ENCODE measurements around the gene ARID2. TPM values are rescaled to one million over a fixed set of nuclear protein-coding genes. Genes with fewer than 3 reads are reported as not detected.

ARID2 gene
- total RNA-seq, 1 experiment from 2014 or later = 12.8 TPM

DNA sequence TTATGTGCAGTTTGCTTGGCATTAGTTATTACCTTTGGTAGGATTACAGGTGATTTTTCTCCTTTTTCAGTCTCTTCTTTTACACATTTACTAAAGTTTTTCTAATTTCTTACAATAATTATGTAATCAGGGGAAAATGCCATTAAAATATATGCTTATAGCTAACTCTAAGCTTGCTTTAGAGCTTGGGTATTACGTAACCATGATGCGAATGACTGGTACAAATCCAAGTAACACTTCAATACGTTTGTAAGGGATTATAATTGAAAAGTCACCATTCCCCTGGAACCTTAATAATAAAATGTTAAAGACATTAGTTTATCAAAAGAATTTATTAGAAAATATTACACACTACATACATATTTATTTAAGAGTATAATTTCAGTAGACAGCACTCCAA lies 189.3 kb downstream of the ARID2 start:
- DNase-seq (ENCODE audit: low read depth) = no peak

DNA sequence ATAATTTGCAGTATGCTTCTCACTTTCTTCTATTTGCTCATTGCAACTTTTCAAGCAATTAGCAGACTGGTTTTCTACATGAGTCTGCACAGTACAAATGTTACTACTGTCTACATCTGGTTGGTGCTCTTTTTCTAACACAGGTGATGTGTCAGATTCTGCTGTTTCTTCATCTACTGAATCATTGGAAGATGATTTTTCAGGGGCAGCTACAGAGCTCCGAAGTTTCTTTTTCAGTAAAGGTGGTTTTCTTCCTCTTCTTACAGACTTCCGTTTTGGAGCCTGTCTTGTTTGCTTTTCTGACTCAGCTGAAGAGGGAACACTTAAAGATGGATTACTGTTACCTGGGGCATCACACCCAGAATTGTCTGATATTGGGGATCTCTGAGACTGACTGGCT lies 198.8 kb downstream of the ARID2 start:
- peak; percentile 23 for DNase-seq (ENCODE audit: low read depth)

DNA sequence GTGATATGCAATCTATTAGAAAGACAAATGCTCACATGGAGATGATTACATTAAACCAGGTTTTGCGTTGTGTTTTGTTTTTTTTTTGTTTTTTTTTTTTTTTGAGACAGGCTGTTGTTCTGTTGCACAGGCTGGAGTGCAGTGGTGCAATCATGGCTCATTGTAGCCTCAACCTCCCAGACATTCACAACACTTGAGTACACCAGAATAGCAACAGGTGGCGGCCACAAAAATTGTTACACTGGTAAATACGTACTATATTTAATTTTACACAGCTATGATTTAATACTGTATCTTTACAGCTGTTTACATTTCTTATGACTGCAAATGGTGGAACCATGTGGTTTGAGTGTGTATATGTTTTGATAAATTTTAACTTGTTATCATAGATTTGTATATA lies 200.9 kb downstream of the ARID2 start:
- DNase-seq (ENCODE audit: low read depth) = no peak

GRCh38 chr12:45933504-45933903 lies 204.0 kb downstream of the ARID2 start:
- no peak for DNase-seq (ENCODE audit: low read depth)

DNA sequence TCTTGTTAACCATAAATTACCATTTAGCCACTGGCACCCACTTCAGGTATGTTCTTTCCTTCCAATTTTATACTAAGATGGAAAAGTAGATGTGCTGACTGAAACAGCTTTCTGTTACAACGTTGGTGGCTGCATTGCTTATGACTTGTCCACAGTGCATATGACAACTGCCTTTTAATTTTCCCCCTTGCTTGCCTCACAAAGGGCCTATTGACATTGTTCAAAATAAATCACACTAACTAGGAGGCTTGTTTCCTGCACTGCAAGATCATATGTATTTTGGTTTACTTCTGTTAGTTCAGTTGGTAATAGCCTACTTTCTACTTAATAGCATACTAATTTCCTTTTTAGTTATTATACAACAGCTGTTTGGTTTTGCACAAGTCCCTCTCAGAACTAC lies 205.4 kb downstream of the ARID2 start:
- DNase-seq (ENCODE audit: low read depth) = no peak

DNA sequence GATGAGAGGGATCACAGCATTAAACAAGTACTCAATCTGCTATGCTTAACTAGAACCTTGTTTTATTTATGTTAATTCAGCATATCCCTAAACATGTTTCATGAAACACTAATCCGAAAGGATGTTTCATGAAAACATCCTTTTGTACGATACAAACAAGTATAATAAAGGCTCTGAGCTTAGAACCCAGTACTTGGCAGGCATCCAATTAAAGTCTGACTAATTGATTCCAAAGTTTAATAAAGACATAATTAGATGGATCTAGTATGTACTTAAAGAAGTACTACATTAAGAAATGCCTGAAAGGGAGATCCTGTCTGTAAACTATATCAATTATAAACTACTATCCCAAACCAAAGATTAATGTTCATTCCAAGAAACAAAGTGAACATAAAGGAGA lies 209.1 kb downstream of the ARID2 start:
- DNase-seq (ENCODE audit: low read depth) = no peak

GRCh38 chr12:45939759-45940158 lies 210.3 kb downstream of the ARID2 start:
- no peak for DNase-seq (ENCODE audit: low read depth)

GRCh38 chr12:45944771-45945170 lies 215.3 kb downstream of the ARID2 start:
- DNase-seq (ENCODE audit: low read depth) = no peak

- no peak for DNase-seq (ENCODE audit: low read depth)
Observed at GRCh38 chr12:45946435-45946834, 216.9 kb downstream of the ARID2 start.

DNA sequence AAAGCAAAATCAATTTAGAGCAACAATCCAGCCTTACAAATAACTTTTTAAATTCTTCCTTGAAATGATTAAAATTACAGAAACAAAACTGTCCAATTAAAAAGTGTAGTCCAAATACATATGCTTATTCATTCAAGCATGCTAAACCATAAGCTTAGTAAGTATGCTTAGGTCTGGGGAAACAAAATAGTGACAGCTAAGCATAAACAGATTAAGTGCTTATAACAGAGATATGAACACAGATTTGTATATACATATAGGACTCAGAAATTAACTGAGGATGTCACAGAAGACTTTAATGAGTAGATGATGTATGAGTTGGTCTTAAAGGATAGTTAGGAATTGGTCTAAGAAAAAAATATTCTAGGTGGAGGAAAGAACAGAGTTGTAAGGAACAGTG lies 219.0 kb downstream of the ARID2 start:
- DNase-seq (ENCODE audit: low read depth) = no peak

Small RNAs within 50 kb of the gene (small RNA-seq; reads per million reads assigned to genes)
- gene RN7SL246P = not detected

All from HT1080 (cell line).